Measurements from ENCODE around the gene CDK11B. TPM values are rescaled to one million over a fixed set of nuclear protein-coding genes. Genes with fewer than 3 reads are reported as not detected.

CDK11B gene
- total RNA-seq, 1 donor from 2014 or later: 23.4 TPM

DNA sequence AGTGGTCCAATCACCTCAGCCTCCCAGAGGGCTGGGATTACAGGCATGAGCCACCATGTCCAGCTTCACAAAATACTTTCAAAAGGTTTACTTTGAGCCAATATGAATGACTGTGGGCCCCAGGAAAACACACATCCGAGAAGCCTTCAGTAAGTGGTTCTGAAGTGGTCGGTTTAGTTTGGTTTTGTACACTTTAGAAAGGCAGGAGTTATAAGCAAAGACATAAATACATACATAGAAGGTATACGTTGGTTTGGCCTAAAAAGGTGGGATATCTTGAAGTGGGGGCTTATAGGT lies 46.8 kb downstream of the CDK11B start:
- peaks cover 11% of the 10 kb centered on the region for H3K4me1 Mint-ChIP-seq (ENCODE audit: low read depth, unreplicated experiment)
- Histone ChIP-seq H3K79me2 (ENCODE audit: insufficient read depth, low read length) (peaks cover 28% of the 10 kb centered on the region), H3K27ac (ENCODE audit: low read depth, low read length) (no peak overlapping the region), H3K36me3 (ENCODE audit: insufficient read depth, low read length) (no peaks in the 10 kb centered on the region), H3K4me3 (ENCODE audit: insufficient read depth, low read depth, low read length) (no peak overlapping the region), H3K27me3 (ENCODE audit: insufficient read depth, low read length) (no peaks in the 10 kb centered on the region), H3K9ac (ENCODE audit: low read length) (no peak overlapping the region), H3K9me3 (ENCODE audit: insufficient read depth, low read depth, low read length) (no peaks in the 10 kb centered on the region), H4K20me1 (ENCODE audit: insufficient read depth, low read length) (peaks cover 31% of the 10 kb centered on the region), H3K4me1 (ENCODE audit: insufficient read depth, low read length) (peaks cover 23% of the 10 kb centered on the region), H3K4me2 (ENCODE audit: low read length) (no peak overlapping the region), H2AFZ (ENCODE audit: low read depth, low read length) (no peak overlapping the region)
- no peak overlapping the region for H3K4me3 Mint-ChIP-seq (ENCODE audit: unreplicated experiment)
- no peak overlapping the region for H3K27ac Mint-ChIP-seq (ENCODE audit: unreplicated experiment)
- no peak for FAIRE-seq
- H3K27me3 Mint-ChIP-seq (ENCODE audit: low read depth, unreplicated experiment): peaks cover 3% of the 10 kb centered on the region
- TF ChIP-seq EZH2 (IDR thresholded peaks at IDR 0.05; ENCODE audit: insufficient read depth, low read length): no peak
- TF ChIP-seq, protein P1, sequence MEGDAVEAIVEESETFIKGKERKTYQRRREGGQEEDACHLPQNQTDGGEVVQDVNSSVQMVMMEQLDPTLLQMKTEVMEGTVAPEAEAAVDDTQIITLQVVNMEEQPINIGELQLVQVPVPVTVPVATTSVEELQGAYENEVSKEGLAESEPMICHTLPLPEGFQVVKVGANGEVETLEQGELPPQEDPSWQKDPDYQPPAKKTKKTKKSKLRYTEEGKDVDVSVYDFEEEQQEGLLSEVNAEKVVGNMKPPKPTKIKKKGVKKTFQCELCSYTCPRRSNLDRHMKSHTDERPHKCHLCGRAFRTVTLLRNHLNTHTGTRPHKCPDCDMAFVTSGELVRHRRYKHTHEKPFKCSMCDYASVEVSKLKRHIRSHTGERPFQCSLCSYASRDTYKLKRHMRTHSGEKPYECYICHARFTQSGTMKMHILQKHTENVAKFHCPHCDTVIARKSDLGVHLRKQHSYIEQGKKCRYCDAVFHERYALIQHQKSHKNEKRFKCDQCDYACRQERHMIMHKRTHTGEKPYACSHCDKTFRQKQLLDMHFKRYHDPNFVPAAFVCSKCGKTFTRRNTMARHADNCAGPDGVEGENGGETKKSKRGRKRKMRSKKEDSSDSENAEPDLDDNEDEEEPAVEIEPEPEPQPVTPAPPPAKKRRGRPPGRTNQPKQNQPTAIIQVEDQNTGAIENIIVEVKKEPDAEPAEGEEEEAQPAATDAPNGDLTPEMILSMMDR (IDR thresholded peaks at IDR 0.05; ENCODE audit: insufficient read depth, low read depth, low read length): no peak
- DNase-seq (ENCODE audit: low read depth): no peak
- peaks cover 4% of the 10 kb centered on the region for H3K36me3 Mint-ChIP-seq (ENCODE audit: low read depth, unreplicated experiment)
- no peaks in the 10 kb centered on the region for H3K9me3 Mint-ChIP-seq (ENCODE audit: unreplicated experiment)

DNA sequence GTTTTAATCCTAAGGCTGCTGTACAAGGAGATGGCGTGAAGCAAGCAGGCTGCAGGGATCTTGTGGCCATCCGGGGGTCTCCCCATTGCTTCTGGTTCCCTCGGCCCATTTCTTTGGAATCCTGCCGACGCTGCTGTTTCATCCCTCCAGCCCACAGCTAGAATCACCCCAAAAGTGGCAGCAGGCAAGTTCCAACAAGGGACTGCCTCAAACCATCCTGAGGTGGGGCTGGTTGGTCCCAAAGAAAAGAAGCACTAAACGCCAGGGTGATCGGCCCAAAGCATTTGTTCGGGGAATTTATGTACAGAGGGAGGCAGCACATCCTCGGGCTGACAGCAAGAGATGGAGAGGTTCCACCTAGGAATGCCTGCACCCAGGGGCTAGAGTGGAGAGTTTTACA lies 48.0 kb downstream of the CDK11B start:
- H3K4me1 ChIP-seq (ENCODE audit: insufficient read depth, low read length): peaks cover 14% of the 10 kb centered on the region
- H3K4me3 Mint-ChIP-seq (ENCODE audit: unreplicated experiment): no peak overlapping the region

DNA sequence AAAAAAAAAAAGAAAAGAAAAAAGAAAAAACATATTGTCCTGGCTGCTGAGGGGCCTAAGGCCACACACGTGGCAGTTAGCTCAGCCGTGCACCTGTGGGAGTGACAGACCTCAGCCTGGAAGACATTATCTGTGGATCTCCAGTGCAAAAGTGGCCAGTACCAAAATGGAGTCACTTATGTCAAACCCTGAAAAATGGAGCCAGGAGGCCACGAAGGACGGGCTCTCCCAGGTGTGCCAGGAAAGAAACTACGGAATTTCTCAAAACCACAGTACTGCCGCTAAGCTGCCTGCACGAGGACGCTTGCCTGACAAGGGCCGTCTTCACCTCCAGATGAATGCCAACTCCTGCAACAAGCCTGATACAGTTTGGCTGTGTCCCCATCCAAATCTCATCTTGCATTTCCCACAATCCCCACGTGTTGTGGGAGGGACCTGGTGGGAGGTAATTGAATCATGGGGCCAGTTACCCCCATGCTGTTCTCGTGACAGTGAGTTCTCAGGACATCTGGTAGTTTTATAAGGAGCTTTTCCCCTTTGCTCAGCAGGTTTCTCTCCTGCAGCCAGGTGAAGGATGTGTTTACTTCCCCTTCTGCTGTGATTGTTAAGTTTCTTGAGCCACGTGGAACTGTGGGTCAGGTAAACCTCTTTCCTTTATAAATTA lies 48.9 kb downstream of the CDK11B start:
- Histone ChIP-seq H2AFZ (ENCODE audit: low read depth, low read length) (no peak overlapping the region), H3K9ac (ENCODE audit: low read length) (no peak overlapping the region), H3K36me3 (ENCODE audit: insufficient read depth, low read length) (no peaks in the 10 kb centered on the region), H3K27me3 (ENCODE audit: insufficient read depth, low read length) (no peaks in the 10 kb centered on the region), H3K4me1 (ENCODE audit: insufficient read depth, low read length) (peaks cover 14% of the 10 kb centered on the region), H4K20me1 (ENCODE audit: insufficient read depth, low read length) (peaks cover 22% of the 10 kb centered on the region), H3K27ac (ENCODE audit: low read depth, low read length) (no peak overlapping the region), H3K9me3 (ENCODE audit: insufficient read depth, low read depth, low read length) (no peaks in the 10 kb centered on the region), H3K79me2 (ENCODE audit: insufficient read depth, low read length) (peaks cover 16% of the 10 kb centered on the region), H3K4me3 (ENCODE audit: insufficient read depth, low read depth, low read length) (no peak overlapping the region), H3K4me2 (ENCODE audit: low read length) (no peak overlapping the region)
- no peak overlapping the region for H3K4me3 Mint-ChIP-seq (ENCODE audit: unreplicated experiment)
- FAIRE-seq (no peak), DNase-seq (ENCODE audit: low read depth) (no peak)
- H3K4me1 Mint-ChIP-seq (ENCODE audit: low read depth, unreplicated experiment): peaks cover 11% of the 10 kb centered on the region
- peak overlapping the region; percentile 41 for H3K27ac Mint-ChIP-seq (ENCODE audit: unreplicated experiment)
- H3K9me3 Mint-ChIP-seq (ENCODE audit: unreplicated experiment): no peaks in the 10 kb centered on the region
- H3K36me3 Mint-ChIP-seq (ENCODE audit: low read depth, unreplicated experiment): peaks cover 4% of the 10 kb centered on the region
- H3K27me3 Mint-ChIP-seq (ENCODE audit: low read depth, unreplicated experiment): peaks cover 7% of the 10 kb centered on the region
- TF ChIP-seq, protein P1 (IDR thresholded peaks at IDR 0.05; ENCODE audit: insufficient read depth, low read depth, low read length): no peak
- no peak for TF ChIP-seq EZH2 (IDR thresholded peaks at IDR 0.05; ENCODE audit: insufficient read depth, low read length)

More for the DNA sequence above, 48.0 kb downstream of the CDK11B start:
- TF ChIP-seq, protein P1 (IDR thresholded peaks at IDR 0.05; ENCODE audit: insufficient read depth, low read depth, low read length): no peak
- no peak for TF ChIP-seq EZH2 (IDR thresholded peaks at IDR 0.05; ENCODE audit: insufficient read depth, low read length)
- Mint-ChIP-seq H3K27me3 (ENCODE audit: low read depth, unreplicated experiment) (peaks cover 6% of the 10 kb centered on the region), H3K27ac (ENCODE audit: unreplicated experiment) (no peak overlapping the region), H3K4me1 (ENCODE audit: low read depth, unreplicated experiment) (peaks cover 11% of the 10 kb centered on the region), H3K36me3 (ENCODE audit: low read depth, unreplicated experiment) (peaks cover 4% of the 10 kb centered on the region), H3K9me3 (ENCODE audit: unreplicated experiment) (no peaks in the 10 kb centered on the region)
- Histone ChIP-seq H3K27me3 (ENCODE audit: insufficient read depth, low read length) (no peaks in the 10 kb centered on the region), H3K27ac (ENCODE audit: low read depth, low read length) (no peak overlapping the region), H3K79me2 (ENCODE audit: insufficient read depth, low read length) (peaks cover 17% of the 10 kb centered on the region), H2AFZ (ENCODE audit: low read depth, low read length) (no peak overlapping the region), H3K9ac (ENCODE audit: low read length) (no peak overlapping the region), H3K4me2 (ENCODE audit: low read length) (no peak overlapping the region), H3K4me3 (ENCODE audit: insufficient read depth, low read depth, low read length) (no peak overlapping the region), H3K36me3 (ENCODE audit: insufficient read depth, low read length) (no peaks in the 10 kb centered on the region), H3K9me3 (ENCODE audit: insufficient read depth, low read depth, low read length) (no peaks in the 10 kb centered on the region), H4K20me1 (ENCODE audit: insufficient read depth, low read length) (peaks cover 23% of the 10 kb centered on the region)
- DNase-seq (ENCODE audit: low read depth) (no peak), FAIRE-seq (no peak)
